Mammary epithelial cell (primary cell): Measurements from ENCODE around the gene TPPP.

Experiments used
- CTCF ChIP-seq, 2 donors: IDR thresholded peaks in 1 of 2; conservative IDR thresholded peaks in 1 of 2; 2 replicates each; pipeline ENCODE4 v1.5.1; 2011 to 2012; ENCODE audit warnings: inconsistent platforms in 2 of 2, low read length in 2 of 2, mild to moderate bottlenecking in 2 of 2, control low read depth in 1 of 2, low read depth in 1 of 2; ENCODE audit not compliant: insufficient read depth in 1 of 2; ENCODE audit errors: extremely low read depth in 1 of 2
- EZH2 ChIP-seq: IDR thresholded peaks from 2 replicates; pipeline ENCODE4 v1.6.1; 2012; ENCODE audit warnings: low read length, inconsistent platforms, borderline replicate concordance

- TF ChIP-seq CTCF (conservative IDR thresholded peaks at IDR 0.05 in 1 of 2, IDR thresholded peaks at IDR 0.05 in 1 of 2; ENCODE audit: extremely low read depth in 1 of 2, insufficient read depth in 1 of 2, low read depth in 1 of 2, low read length in 2 of 2) (no peak), EZH2 (no peak)
Observed at GRCh38 chr5:665956-666711, 27.0 kb downstream of the TPPP start.
